ENCODE data around the gene CCL7.

The CCL7 gene

DNA sequence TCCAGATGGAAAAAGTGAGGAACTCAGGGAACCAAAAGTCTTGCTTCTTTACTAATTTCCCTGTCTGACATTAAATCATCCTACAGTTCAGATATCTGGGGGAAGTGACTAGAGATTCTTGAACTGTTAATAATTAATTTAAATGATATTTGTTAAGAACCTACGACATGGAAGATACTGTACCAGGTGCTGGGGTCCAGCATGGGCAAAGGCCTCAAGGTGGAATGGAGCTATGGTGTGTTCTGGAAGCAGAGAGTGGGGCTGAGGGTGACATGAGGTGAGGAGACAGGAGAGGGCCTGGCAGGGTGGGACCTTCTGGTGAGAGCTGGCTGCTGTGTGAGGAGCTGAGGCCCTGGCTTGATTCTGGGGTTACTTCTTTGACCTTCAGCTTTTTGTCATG lies 21.0 kb upstream of the CCL7 start:
- peak overlapping the region; percentile 35 for H3K9ac ChIP-seq (ENCODE audit: low read depth, low read length)

DNA sequence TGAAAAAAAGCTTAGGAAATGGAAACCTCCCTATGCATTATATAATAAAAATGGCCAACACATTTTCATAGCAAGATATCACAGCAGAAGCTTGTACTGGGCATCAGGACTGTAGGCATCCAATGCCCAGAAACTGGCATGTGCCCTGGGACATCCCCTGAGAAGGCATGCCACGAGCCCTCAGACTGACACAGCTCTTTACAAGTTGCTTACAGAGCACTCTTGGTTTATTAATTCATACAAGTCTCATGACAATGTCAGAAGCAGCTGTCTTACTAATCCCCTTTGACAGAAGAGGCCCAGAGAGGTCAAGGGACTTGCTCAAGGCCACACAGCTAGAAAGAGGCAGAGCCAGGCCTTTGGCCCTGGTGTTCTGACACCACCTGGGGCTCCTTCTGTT lies 20.5 kb upstream of the CCL7 start:
- no peaks in the 10 kb centered on the region for H3K27me3 ChIP-seq (ENCODE audit: control insufficient read depth, insufficient read depth, low read length)
- peak overlapping the region; percentile 35 for H3K9ac ChIP-seq (ENCODE audit: low read depth, low read length)
- H3K4me2 ChIP-seq (ENCODE audit: low read length), result no peak overlapping the region
- no peaks in the 10 kb centered on the region for H3K9me3 ChIP-seq (replicated peaks; ENCODE audit: low read length)
- no peaks in the 10 kb centered on the region for H3K36me3 ChIP-seq (ENCODE audit: insufficient read depth, low read length)
- peaks cover 33% of the 10 kb centered on the region for H3K4me1 ChIP-seq (ENCODE audit: control insufficient read depth, insufficient read depth, low read length)
- no peak overlapping the region for H3K4me3 ChIP-seq (ENCODE audit: low read length)

More for the DNA sequence above, 21.0 kb upstream of the CCL7 start:
- Histone ChIP-seq H3K27me3 (ENCODE audit: control insufficient read depth, insufficient read depth, low read length) (no peaks in the 10 kb centered on the region), H3K4me1 (ENCODE audit: control insufficient read depth, insufficient read depth, low read length) (peaks cover 33% of the 10 kb centered on the region), H3K4me3 (ENCODE audit: low read length) (no peak overlapping the region), H3K4me2 (ENCODE audit: low read length) (no peak overlapping the region), H3K36me3 (ENCODE audit: insufficient read depth, low read length) (no peaks in the 10 kb centered on the region), H3K9me3 (replicated peaks; ENCODE audit: low read length) (no peaks in the 10 kb centered on the region)

DNA sequence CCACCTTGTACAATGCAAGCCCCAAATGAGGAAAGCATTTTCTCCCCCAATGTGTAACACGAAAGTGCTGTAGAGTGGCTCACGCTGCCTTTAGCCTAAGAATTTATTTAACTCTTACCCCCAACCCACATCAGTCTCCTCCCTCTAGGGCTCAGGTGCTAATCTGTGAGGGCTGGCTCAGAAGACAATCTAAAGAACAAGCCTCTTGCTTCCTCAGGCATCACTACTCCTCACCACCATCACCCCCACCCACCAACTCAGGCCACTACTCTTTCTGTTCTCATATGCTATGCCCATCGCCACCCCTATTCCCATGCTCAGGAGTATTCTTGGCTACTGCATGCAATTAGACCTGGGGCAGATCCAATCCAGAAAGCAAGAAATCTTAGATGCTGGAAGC lies 18.8 kb upstream of the CCL7 start:
- Histone ChIP-seq H3K36me3 (ENCODE audit: insufficient read depth, low read length) (no peaks in the 10 kb centered on the region), H3K27me3 (ENCODE audit: control insufficient read depth, insufficient read depth, low read length) (no peaks in the 10 kb centered on the region), H3K9ac (ENCODE audit: low read depth, low read length) (no peak overlapping the region), H3K4me2 (ENCODE audit: low read length) (no peak overlapping the region), H3K4me1 (ENCODE audit: control insufficient read depth, insufficient read depth, low read length) (peaks cover 33% of the 10 kb centered on the region), H3K4me3 (ENCODE audit: low read length) (no peak overlapping the region), H3K9me3 (replicated peaks; ENCODE audit: low read length) (no peaks in the 10 kb centered on the region)

DNA sequence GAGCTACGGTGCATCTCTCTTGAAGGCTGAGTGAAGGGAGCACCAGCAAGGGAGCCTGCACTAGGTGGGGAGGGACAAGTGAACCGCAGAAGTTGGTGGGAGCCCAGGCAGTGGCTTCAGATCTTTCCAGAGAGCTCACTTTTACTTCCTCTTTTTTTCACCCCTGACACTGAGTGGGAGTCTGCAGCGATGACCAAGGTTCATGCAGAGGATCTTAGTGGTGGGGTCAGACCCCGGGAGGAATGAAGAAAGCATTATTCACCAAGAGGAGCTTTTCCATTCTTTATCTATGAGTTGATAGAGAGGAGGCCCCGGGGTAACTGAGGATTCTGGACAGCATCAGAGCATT lies 18.0 kb upstream of the CCL7 start:
- Histone ChIP-seq H3K4me2 (ENCODE audit: low read length) (peak overlapping the region; percentile 23), H3K27me3 (ENCODE audit: control insufficient read depth, insufficient read depth, low read length) (no peaks in the 10 kb centered on the region), H3K36me3 (ENCODE audit: insufficient read depth, low read length) (no peaks in the 10 kb centered on the region), H3K9me3 (replicated peaks; ENCODE audit: low read length) (no peaks in the 10 kb centered on the region), H3K4me1 (ENCODE audit: control insufficient read depth, insufficient read depth, low read length) (peaks cover 33% of the 10 kb centered on the region), H3K4me3 (ENCODE audit: low read length) (no peak overlapping the region), H3K9ac (ENCODE audit: low read depth, low read length) (no peak overlapping the region)

DNA sequence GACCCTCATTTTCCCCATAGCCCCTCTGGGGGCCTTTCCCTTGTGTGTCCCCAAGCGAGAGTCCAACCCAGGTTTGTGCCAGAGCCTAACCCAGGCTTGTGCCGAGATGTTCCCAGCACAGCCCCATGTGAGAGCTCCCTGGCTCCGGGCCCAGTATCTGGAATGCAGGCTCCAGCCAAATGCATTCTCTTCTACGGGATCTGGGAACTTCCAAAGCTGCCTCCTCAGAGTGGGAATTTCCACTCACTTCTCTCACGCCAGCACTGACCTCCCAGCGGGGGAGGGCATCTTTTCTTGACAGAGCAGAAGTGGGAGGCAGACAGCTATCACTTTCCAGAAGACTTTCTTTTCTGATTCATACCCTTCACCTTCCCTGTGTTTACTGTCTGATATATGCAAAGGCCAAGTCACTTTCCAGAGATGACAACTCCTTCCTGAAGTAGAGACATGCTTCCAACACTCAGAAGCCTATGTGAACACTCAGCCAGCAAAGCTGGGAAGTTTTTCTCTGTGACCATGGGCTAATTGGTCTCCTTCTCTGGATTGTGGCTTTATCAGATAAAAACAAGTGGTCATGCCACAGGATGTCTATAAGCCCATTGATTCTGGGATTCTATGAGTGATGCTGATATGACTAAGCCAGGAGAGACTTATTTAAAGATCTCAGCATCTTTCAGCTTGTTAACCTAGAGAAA lies 17.4 kb upstream of the CCL7 start:
- no peaks in the 10 kb centered on the region for H3K27me3 ChIP-seq (ENCODE audit: control insufficient read depth, insufficient read depth, low read length)
- H3K36me3 ChIP-seq (ENCODE audit: insufficient read depth, low read length), result no peaks in the 10 kb centered on the region
- no peaks in the 10 kb centered on the region for H3K9me3 ChIP-seq (replicated peaks; ENCODE audit: low read length)
- H3K4me2 ChIP-seq (ENCODE audit: low read length), result peak overlapping the region; percentile 23
- H3K4me3 ChIP-seq (ENCODE audit: low read length), result no peak overlapping the region
- peak overlapping the region; percentile 18 for H3K9ac ChIP-seq (ENCODE audit: low read depth, low read length)
- peaks cover 33% of the 10 kb centered on the region for H3K4me1 ChIP-seq (ENCODE audit: control insufficient read depth, insufficient read depth, low read length)

DNA sequence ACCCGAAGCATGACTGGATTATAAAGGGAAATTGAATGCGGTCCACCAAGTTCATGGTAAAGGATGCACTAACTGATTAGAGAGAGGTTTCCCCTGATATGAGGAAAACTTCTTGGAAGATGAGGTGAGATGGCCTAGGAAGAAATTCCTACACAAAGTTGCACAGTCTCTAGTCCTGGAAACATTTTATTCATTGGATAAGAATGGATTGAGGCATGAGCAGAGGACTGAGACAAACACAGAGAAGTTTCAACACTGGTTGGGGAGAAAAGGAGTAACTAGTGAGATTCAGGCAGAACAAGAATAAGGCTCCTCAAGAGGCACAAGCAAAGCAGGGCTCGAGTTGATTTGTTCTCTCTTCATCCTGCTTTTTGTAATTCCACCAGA lies 16.9 kb upstream of the CCL7 start:
- no peak overlapping the region for H3K4me3 ChIP-seq (ENCODE audit: low read length)
- no peak overlapping the region for H3K4me2 ChIP-seq (ENCODE audit: low read length)
- peaks cover 32% of the 10 kb centered on the region for H3K4me1 ChIP-seq (ENCODE audit: control insufficient read depth, insufficient read depth, low read length)
- H3K9me3 ChIP-seq (replicated peaks; ENCODE audit: low read length), result no peaks in the 10 kb centered on the region
- no peaks in the 10 kb centered on the region for H3K27me3 ChIP-seq (ENCODE audit: control insufficient read depth, insufficient read depth, low read length)
- H3K9ac ChIP-seq (ENCODE audit: low read depth, low read length), result peak overlapping the region; percentile 18
- no peaks in the 10 kb centered on the region for H3K36me3 ChIP-seq (ENCODE audit: insufficient read depth, low read length)

DNA sequence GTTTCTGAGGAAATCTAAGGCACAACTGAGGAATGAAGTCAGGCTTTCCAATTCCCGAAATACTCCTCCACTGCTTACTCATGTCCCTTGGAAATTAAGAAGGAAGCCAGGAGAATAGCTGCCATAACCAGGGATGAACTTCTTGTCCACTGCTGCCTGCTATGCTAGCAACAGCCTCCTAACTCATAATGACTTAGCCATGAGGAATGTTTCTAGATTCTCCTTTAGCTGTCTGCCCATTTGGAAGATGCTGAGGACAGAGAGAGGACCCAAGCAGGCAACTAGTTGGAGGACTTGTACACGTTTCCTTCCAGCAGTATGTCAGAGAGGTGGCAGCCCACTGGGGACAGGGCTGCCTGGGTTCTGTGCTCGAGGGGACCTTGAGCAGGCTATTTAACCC lies 15.9 kb upstream of the CCL7 start:
- H3K36me3 ChIP-seq (ENCODE audit: insufficient read depth, low read length), result no peaks in the 10 kb centered on the region

DNA sequence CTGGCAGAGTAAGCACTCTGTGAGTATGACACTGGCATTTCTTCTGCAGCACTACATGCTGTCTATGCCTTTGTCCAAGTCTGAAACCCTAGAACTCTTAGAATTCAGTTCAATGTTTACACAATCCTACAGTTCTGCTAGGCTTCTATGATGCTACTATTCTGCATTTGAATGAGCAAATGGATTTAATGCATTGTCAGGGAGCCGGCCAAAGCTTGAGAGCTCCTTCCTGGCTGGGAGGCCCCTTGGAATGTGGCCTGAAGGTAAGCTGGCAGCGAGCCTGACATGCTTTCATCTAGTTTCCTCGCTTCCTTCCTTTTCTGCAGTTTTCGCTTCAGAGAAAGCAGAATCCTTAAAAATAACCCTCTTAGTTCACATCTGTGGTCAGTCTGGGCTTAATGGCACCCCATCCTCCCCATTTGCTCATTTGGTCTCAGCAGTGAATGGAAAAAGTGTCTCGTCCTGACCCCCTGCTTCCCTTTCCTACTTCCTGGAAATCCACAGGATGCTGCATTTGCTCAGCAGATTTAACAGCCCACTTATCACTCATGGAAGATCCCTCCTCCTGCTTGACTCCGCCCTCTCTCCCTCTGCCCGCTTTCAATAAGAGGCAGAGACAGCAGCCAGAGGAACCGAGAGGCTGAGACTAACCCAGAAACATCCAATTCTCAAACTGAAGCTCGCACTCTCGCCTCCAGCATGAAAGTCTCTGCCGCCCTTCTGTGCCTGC lies 15.2 kb upstream of the CCL7 start, which contains the start of gene CCL2:
Gene CCL2 (plus strand): TSS at position 635 of the 730 bp plus-strand sequence. CDS start 65 bp downstream, at position 700.
- H3K27me3 ChIP-seq (ENCODE audit: control insufficient read depth, insufficient read depth, low read length), result no peaks in the 10 kb centered on the region
- peak within 1 kb of the TSS; percentile 29 for H3K4me3 ChIP-seq (ENCODE audit: low read length)
- H3K36me3 ChIP-seq (ENCODE audit: insufficient read depth, low read length), result no peaks in the 10 kb centered on the region
- peak within 1 kb of the TSS; percentile 57 for H3K4me2 ChIP-seq (ENCODE audit: low read length)
- peak within 1 kb of the TSS; percentile 29 for H3K9ac ChIP-seq (ENCODE audit: low read depth, low read length)
- H3K9me3 ChIP-seq (replicated peaks; ENCODE audit: low read length), result no peaks in the 10 kb centered on the region
- H3K4me1 ChIP-seq (ENCODE audit: control insufficient read depth, insufficient read depth, low read length), result peaks cover 23% of the 10 kb centered on the region

More for the DNA sequence above, 15.9 kb upstream of the CCL7 start:
- Histone ChIP-seq H3K9me3 (replicated peaks; ENCODE audit: low read length) (no peaks in the 10 kb centered on the region), H3K9ac (ENCODE audit: low read depth, low read length) (no peak overlapping the region), H3K4me2 (ENCODE audit: low read length) (no peak overlapping the region), H3K4me3 (ENCODE audit: low read length) (no peak overlapping the region), H3K27me3 (ENCODE audit: control insufficient read depth, insufficient read depth, low read length) (no peaks in the 10 kb centered on the region), H3K4me1 (ENCODE audit: control insufficient read depth, insufficient read depth, low read length) (peaks cover 26% of the 10 kb centered on the region)

DNA sequence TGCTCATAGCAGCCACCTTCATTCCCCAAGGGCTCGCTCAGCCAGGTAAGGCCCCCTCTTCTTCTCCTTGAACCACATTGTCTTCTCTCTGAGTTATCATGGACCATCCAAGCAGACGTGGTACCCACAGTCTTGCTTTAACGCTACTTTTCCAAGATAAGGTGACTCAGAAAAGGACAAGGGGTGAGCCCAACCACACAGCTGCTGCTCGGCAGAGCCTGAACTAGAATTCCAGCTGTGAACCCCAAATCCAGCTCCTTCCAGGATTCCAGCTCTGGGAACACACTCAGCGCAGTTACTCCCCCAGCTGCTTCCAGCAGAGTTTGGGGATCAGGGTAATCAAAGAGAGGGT lies 14.7 kb upstream of the CCL7 start:
- Histone ChIP-seq H3K27me3 (ENCODE audit: control insufficient read depth, insufficient read depth, low read length) (no peaks in the 10 kb centered on the region), H3K4me1 (ENCODE audit: control insufficient read depth, insufficient read depth, low read length) (peaks cover 23% of the 10 kb centered on the region), H3K9ac (ENCODE audit: low read depth, low read length) (no peak overlapping the region), H3K4me2 (ENCODE audit: low read length) (no peak overlapping the region), H3K4me3 (ENCODE audit: low read length) (no peak overlapping the region), H3K36me3 (ENCODE audit: insufficient read depth, low read length) (no peaks in the 10 kb centered on the region), H3K9me3 (replicated peaks; ENCODE audit: low read length) (no peaks in the 10 kb centered on the region)

DNA sequence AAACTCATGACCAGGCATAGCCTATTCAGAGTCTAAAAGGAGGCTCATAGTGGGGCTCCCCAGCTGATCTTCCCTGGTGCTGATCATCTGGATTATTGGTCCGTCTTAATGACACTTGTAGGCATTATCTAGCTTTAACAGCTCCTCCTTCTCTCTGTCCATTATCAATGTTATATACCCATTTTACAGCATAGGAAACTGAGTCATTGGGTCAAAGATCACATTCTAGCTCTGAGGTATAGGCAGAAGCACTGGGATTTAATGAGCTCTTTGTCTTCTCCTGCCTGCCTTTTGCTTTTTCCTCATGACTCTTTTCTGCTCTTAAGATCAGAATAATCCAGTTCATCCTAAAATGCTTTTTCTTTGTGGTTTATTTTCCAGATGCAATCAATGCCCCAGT lies 14.2 kb upstream of the CCL7 start:
- Histone ChIP-seq H3K4me3 (ENCODE audit: low read length) (no peak overlapping the region), H3K9me3 (replicated peaks; ENCODE audit: low read length) (no peaks in the 10 kb centered on the region), H3K9ac (ENCODE audit: low read depth, low read length) (no peak overlapping the region), H3K4me2 (ENCODE audit: low read length) (no peak overlapping the region), H3K36me3 (ENCODE audit: insufficient read depth, low read length) (no peaks in the 10 kb centered on the region), H3K27me3 (ENCODE audit: control insufficient read depth, insufficient read depth, low read length) (no peaks in the 10 kb centered on the region), H3K4me1 (ENCODE audit: control insufficient read depth, insufficient read depth, low read length) (peaks cover 23% of the 10 kb centered on the region)

DNA sequence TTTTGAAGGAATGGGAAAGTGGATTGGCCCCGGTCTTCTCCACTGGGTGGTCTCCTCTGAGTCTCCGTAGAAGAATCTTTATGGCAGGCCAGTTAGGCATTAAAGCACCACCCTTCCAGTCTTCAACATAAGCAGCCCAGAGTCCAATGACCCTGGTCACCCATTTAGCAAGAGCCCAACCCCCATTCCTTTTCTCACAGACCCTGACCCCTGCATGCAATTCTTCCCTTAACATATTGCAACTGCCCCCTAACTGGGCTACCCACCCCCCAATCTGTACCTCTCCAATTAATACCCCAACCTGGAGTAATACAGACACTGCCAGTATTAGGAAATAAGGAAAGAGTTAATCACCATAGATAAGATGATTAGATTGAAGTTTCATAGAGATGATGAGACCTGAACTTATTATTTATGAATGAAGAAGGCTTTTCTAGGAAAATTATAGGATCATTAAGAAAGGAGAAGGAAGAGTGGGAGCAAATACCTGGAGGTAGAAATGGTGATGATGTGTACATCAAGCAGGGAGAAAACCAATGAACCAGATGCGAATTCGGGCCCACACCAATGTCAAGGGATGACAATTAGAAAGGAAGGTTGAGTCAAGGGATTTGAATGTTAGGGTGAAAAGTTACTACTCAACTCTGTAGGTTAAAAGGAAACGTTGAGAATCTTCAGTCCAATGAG lies 12.6 kb upstream of the CCL7 start:
- no peaks in the 10 kb centered on the region for H3K36me3 ChIP-seq (ENCODE audit: insufficient read depth, low read length)
- H3K4me1 ChIP-seq (ENCODE audit: control insufficient read depth, insufficient read depth, low read length), result peaks cover 14% of the 10 kb centered on the region
- no peak overlapping the region for H3K4me2 ChIP-seq (ENCODE audit: low read length)
- H3K9ac ChIP-seq (ENCODE audit: low read depth, low read length), result no peak overlapping the region
- no peak overlapping the region for H3K4me3 ChIP-seq (ENCODE audit: low read length)
- H3K9me3 ChIP-seq (replicated peaks; ENCODE audit: low read length), result no peaks in the 10 kb centered on the region
- H3K27me3 ChIP-seq (ENCODE audit: control insufficient read depth, insufficient read depth, low read length), result no peaks in the 10 kb centered on the region
